Kidney epithelial cell (primary cell): Measurements from ENCODE around the gene USP47. TPM values are rescaled to one million over a fixed set of nuclear protein-coding genes. Genes with fewer than 3 reads are reported as not detected.

ENCODE experiments used
- DNase-seq: peaks from one replicate; pipeline ENCODE4 v3.0.0-alpha.2; 2010; ENCODE audit warnings: low read depth
- H3K27me3 ChIP-seq: 2 replicates; pipeline ENCODE4 v1.6.0; 2011; ENCODE audit warnings: low read length; ENCODE audit not compliant: control insufficient read depth, insufficient read depth
- H3K36me3 ChIP-seq: 2 replicates; pipeline ENCODE4 v1.5.1; 2011; ENCODE audit warnings: low read length; ENCODE audit not compliant: control insufficient read depth, insufficient read depth
- H3K4me3 ChIP-seq: 2 replicates; pipeline ENCODE4 v1.5.1; 2011; ENCODE audit warnings: low read depth, mild to moderate bottlenecking, control low read depth, low read length
- total RNA-seq: library from RNA; depleted of rRNA; stranded (reverse); fragments of >200 nt; gene quantifications from 2 replicates; pipeline ENCODE4 v1.2.3, GENCODE V29; 2015
- TF ChIP-seq, protein P1 (sequence below): IDR thresholded peaks from 2 replicates; pipeline ENCODE4 v1.5.1; 2011; ENCODE audit warnings: mild to moderate bottlenecking, moderate library complexity, low read length, control low read depth, inconsistent platforms; ENCODE audit not compliant: insufficient read depth, poor library complexity, severe bottlenecking

Gene USP47
- total RNA-seq, 1 donor from 2014 or later: 46.3 TPM

DNA sequence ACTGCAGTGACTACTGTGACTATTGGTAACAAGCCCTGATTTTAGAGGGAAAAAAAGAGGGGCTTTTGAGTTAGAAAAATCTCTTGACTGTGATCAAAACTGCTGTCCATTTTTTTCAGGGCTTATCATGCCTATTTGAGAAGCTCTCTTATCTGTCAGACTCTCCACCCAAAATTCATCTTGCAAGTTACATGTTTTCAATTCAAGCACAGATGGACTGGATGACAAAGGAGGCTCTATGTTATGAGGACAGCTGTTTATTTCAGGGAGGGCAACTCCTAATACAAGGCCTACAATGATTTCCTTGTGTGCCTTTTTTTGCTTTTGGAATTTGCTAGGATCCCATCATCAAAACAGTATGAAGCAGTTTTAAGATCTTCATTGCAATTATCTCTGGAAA, 35.2 kb upstream of the USP47 start:
- Histone ChIP-seq H3K4me3 (no peak overlapping the region), H3K36me3 (no peaks in the 10 kb centered on the region), H3K27me3 (no peaks in the 10 kb centered on the region)
- TF ChIP-seq, protein P1, sequence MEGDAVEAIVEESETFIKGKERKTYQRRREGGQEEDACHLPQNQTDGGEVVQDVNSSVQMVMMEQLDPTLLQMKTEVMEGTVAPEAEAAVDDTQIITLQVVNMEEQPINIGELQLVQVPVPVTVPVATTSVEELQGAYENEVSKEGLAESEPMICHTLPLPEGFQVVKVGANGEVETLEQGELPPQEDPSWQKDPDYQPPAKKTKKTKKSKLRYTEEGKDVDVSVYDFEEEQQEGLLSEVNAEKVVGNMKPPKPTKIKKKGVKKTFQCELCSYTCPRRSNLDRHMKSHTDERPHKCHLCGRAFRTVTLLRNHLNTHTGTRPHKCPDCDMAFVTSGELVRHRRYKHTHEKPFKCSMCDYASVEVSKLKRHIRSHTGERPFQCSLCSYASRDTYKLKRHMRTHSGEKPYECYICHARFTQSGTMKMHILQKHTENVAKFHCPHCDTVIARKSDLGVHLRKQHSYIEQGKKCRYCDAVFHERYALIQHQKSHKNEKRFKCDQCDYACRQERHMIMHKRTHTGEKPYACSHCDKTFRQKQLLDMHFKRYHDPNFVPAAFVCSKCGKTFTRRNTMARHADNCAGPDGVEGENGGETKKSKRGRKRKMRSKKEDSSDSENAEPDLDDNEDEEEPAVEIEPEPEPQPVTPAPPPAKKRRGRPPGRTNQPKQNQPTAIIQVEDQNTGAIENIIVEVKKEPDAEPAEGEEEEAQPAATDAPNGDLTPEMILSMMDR: no peak
- no peak for DNase-seq

- H3K36me3 ChIP-seq: no peaks in the 10 kb centered on the region
- no peaks in the 10 kb centered on the region for H3K27me3 ChIP-seq
- DNase-seq: no peak
- no peak overlapping the region for H3K4me3 ChIP-seq
- TF ChIP-seq, protein P1: no peak
Measured at GRCh38 chr11:11807811-11808782, 33.7 kb upstream of the USP47 start.

DNA sequence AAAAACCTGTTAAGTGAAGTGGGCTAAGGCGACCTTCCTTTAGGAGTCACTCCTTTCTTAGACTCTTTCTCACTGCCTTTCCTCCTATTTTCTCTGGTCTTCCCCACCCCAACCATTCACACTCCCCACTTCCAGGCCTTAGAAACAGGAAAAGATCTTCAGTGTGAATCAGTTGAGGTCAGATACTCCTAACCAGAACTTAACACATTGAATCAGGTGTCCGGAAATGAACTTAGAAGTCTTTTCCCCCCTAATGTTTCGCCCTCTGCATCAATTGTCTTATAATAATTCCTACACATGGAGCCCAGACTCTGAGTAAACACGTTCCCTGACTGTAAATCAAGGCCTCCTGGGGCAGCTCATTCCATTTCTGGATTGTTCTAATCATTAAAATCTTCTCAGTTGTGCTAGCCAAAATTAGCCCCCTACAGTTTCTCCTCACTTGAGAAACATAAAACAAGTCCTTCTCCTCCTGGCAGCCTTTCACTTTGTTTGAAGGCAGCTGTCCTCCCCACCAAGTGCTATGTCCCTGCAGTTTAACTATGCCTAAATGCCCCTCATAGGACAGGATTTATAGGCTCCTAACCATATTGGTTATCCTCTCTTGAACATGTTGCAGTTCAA, 32.7 kb upstream of the USP47 start:
- TF ChIP-seq, protein P1: no peak
- Histone ChIP-seq H3K4me3 (no peak overlapping the region), H3K27me3 (no peaks in the 10 kb centered on the region), H3K36me3 (no peaks in the 10 kb centered on the region)
- DNase-seq: no peak

DNA sequence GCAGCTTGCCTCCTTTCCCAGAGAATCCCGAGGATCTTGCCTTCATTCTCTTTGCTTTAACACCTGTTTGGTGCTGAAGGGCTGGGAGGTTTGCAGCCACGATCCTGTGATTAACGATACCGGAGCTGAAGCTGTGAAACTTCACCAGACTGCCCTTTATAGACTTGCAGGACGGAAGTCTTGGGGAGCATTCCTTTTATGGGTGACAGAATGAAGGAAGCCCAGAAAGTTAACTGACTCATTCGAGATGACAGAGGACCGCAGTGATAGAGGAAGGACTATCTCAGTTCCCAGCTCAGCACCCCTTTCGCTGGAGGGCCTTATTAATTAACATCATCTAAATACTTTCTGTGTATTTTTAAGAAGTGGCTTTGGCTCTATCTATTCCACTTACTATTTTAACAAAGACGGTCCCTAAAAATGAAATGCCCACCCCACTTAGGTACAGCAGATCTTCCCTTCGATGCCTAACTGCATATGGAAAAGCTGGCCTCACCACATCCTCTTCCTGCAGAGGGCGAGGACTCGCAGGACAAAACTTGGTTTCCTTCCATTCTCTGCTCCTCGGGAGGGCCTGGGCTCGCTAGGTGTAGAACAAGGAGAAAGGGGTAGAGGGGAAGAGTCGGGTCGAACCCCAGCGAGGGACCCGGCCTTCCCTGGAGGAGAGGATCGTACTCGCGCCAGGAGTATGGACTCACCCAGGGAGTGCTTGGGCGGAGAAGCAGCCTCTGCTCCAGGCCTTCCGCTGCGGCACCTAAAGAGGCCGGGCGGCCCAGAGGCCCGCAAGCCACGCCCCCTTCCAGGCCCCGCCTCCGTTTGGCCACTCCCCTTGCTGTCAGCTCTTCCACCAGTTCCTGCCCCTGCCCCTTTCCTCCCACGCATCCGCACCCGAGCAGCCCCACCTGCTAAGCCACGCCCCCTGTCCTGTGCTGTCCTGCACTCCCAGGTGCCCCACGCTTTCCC, 30.7 kb upstream of the USP47 start:
- no peak overlapping the region for H3K4me3 ChIP-seq
- no peak for DNase-seq
- H3K27me3 ChIP-seq: no peaks in the 10 kb centered on the region
- TF ChIP-seq, protein P1: no peak
- H3K36me3 ChIP-seq: no peaks in the 10 kb centered on the region

- no peaks in the 10 kb centered on the region for H3K36me3 ChIP-seq
- no peaks in the 10 kb centered on the region for H3K27me3 ChIP-seq
- TF ChIP-seq, protein P1: no peak
- peak; percentile 92 for DNase-seq
- no peak overlapping the region for H3K4me3 ChIP-seq
Measured at GRCh38 chr11:11813288-11813962, 28.3 kb upstream of the USP47 start.
